Measurements from ENCODE around the gene DEFB128. TPM values are rescaled to one million over a fixed set of nuclear protein-coding genes. Genes with fewer than 3 reads are reported as not detected.
"Not testable (repeated sequence)": the region's sequence is repeated elsewhere in the genome, so short reads cannot be mapped to it uniquely, and the experiment has no call there.

DEFB128 gene
- total RNA-seq, 1 donor from 2014 or later = not detected

GRCh38 chr20:215796-216195 lies 26.3 kb upstream of the DEFB128 start:
- no peak for DNase-seq (ENCODE audit: extremely low spot score in 2 of 2)
- no peaks in the 10 kb centered on the region for H3K9me3 ChIP-seq
- no peaks in the 10 kb centered on the region for H3K36me3 ChIP-seq
- no peaks in the 10 kb centered on the region for H3K27me3 ChIP-seq
- intact Hi-C loops (cut with DNase I) = no loop called here
- no peak overlapping the region for H3K27ac ChIP-seq
- no peaks in the 10 kb centered on the region for H3K4me1 ChIP-seq
- H3K4me3 ChIP-seq = no peak overlapping the region
- TF ChIP-seq CTCF (IDR thresholded peaks at IDR 0.05) (no peak), POLR2A (IDR thresholded peaks at IDR 0.05) (no peak), POLR2AphosphoS5 (IDR thresholded peaks at IDR 0.05; ENCODE audit: insufficient read depth in 1 of 2, low read depth in 1 of 2) (no peak)

- no peaks in the 10 kb centered on the region for H3K27me3 ChIP-seq
- no peaks in the 10 kb centered on the region for H3K36me3 ChIP-seq
- no peak overlapping the region for H3K27ac ChIP-seq
- no peak overlapping the region for H3K4me3 ChIP-seq
- H3K9me3 ChIP-seq = no peaks in the 10 kb centered on the region
- no peak for DNase-seq (ENCODE audit: extremely low spot score in 2 of 2)
- no peaks in the 10 kb centered on the region for H3K4me1 ChIP-seq
- no peak for TF ChIP-seq POLR2AphosphoS5 (IDR thresholded peaks at IDR 0.05; ENCODE audit: insufficient read depth in 1 of 2, low read depth in 1 of 2)
- TF ChIP-seq POLR2A (IDR thresholded peaks at IDR 0.05) = no peak
- TF ChIP-seq CTCF (IDR thresholded peaks at IDR 0.05) = no peak
- intact Hi-C loops (cut with DNase I) = no loop called here
Measured at GRCh38 chr20:214383-214782, 24.9 kb upstream of the DEFB128 start.

- Histone ChIP-seq H3K27ac (no peak overlapping the region), H3K36me3 (no peaks in the 10 kb centered on the region), H3K4me3 (no peak overlapping the region), H3K9me3 (no peaks in the 10 kb centered on the region), H3K27me3 (no peaks in the 10 kb centered on the region), H3K4me1 (no peaks in the 10 kb centered on the region)
- no peak for DNase-seq (ENCODE audit: extremely low spot score in 2 of 2)
- TF ChIP-seq POLR2AphosphoS5 (IDR thresholded peaks at IDR 0.05; ENCODE audit: insufficient read depth in 1 of 2, low read depth in 1 of 2) = no peak
- TF ChIP-seq POLR2A (IDR thresholded peaks at IDR 0.05) = no peak
- TF ChIP-seq CTCF (IDR thresholded peaks at IDR 0.05) = no peak
- intact Hi-C loops (cut with DNase I) = no loop called here
Measured at GRCh38 chr20:210809-211502, 21.4 kb upstream of the DEFB128 start.

- TF ChIP-seq POLR2A (IDR thresholded peaks at IDR 0.05) (no peak), POLR2AphosphoS5 (IDR thresholded peaks at IDR 0.05; ENCODE audit: insufficient read depth in 1 of 2, low read depth in 1 of 2) (no peak), CTCF (IDR thresholded peaks at IDR 0.05) (peak in 2 of 3 experiments; percentile 8 to 45)
- DNase-seq (ENCODE audit: extremely low spot score in 2 of 2) = no peak
- Histone ChIP-seq H3K27me3 (no peaks in the 10 kb centered on the region), H3K4me1 (no peaks in the 10 kb centered on the region), H3K27ac (no peak overlapping the region), H3K4me3 (no peak overlapping the region), H3K36me3 (no peaks in the 10 kb centered on the region), H3K9me3 (no peaks in the 10 kb centered on the region)
- intact Hi-C loops (cut with DNase I) = no loop called here
Measured at GRCh38 chr20:208942-209566, 19.5 kb upstream of the DEFB128 start.

GRCh38 chr20:203630-204029 lies 14.1 kb upstream of the DEFB128 start:
- H3K36me3 ChIP-seq; intact Hi-C loops (cut with DNase I); H3K4me3 ChIP-seq; H3K27me3 ChIP-seq; DNase-seq (ENCODE audit: extremely low spot score in 2 of 2); H3K27ac ChIP-seq; H3K9me3 ChIP-seq; H3K4me1 ChIP-seq: not testable (repeated sequence)

Measured in vagina (tissue), 2 donors.